Subcutaneous abdominal adipose tissue (tissue), 5 donors: ENCODE measurements around the gene THUMPD2.

ENCODE experiments used
- H3K27ac ChIP-seq: one replicate; pipeline ENCODE4 v1.7.0; 2013; ENCODE audit warnings: low read depth, mild to moderate bottlenecking, inconsistent platforms, low read length, moderate library complexity
- H3K27me3 ChIP-seq, 5 donors: one replicate each; pipeline ENCODE4 v1.7.0; 2013; ENCODE audit warnings: low read length in 5 of 5, inconsistent platforms in 1 of 5; ENCODE audit not compliant: control insufficient read depth in 5 of 5, insufficient read depth in 4 of 5
- H3K36me3 ChIP-seq, 5 donors: one replicate each; pipeline ENCODE4 v1.7.0; 2013; ENCODE audit warnings: low read length in 5 of 5; ENCODE audit not compliant: control insufficient read depth in 5 of 5, insufficient read depth in 5 of 5
- H3K4me1 ChIP-seq, 5 donors: one replicate each; pipeline ENCODE4 v1.7.0; 2013; ENCODE audit warnings: low read length in 5 of 5, mild to moderate bottlenecking in 3 of 5, moderate library complexity in 1 of 5; ENCODE audit not compliant: control insufficient read depth in 5 of 5, insufficient read depth in 5 of 5
- H3K4me3 ChIP-seq, 5 donors: one replicate each; pipeline ENCODE4 v1.7.0; 2013; ENCODE audit warnings: low read length in 5 of 5, low read depth in 1 of 5
- H3K9ac ChIP-seq, 5 donors: one replicate each; pipeline ENCODE4 v1.7.0; 2013; ENCODE audit warnings: low read length in 5 of 5, mild to moderate bottlenecking in 4 of 5, moderate library complexity in 3 of 5
- H3K9me3 ChIP-seq, 5 donors: one replicate each; pipeline ENCODE4 v1.7.0; 2013; ENCODE audit warnings: low read length in 5 of 5; ENCODE audit not compliant: control insufficient read depth in 5 of 5
- donor health status: healthy.
- donor health status: healthy.
- donor health status: healthy.
- donor health status: healthy.
- donor health status: healthy.

The THUMPD2 gene

DNA sequence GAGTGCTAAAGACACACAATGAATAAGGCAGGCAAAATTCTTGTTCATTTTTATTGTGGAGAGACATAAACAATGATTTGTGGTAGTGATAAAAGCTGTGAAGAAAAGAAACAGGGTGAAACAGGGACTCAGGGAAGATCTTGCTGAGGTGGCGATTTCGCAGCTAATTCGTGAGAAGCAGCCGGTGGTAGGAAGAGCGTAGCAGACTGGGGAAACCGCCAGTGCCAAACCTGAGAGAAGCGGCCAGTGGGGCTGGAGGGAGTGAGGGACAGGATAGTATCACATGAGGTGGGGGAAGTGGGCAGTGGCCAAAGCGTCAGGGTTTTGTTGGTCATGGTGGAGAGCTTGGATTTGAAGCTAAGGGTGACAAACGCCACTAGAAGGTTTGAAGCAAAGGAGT is 71.1 kb downstream of the THUMPD2 start:
- Histone ChIP-seq H3K4me1 (no peaks in the 10 kb centered on the region), H3K4me3 (no peak overlapping the region), H3K27me3 (no peaks in the 10 kb centered on the region), H3K9me3 (no peaks in the 10 kb centered on the region), H3K9ac (no peak overlapping the region), H3K36me3 (peaks cover 0 to 3% (median 0%) of the 10 kb centered on the region in 5 donors), H3K27ac (no peak overlapping the region)

GRCh38 chr2:39706945-39707344 is 72.1 kb downstream of the THUMPD2 start:
- no peak overlapping the region for H3K27ac ChIP-seq
- H3K36me3 ChIP-seq = no peaks in the 10 kb centered on the region
- H3K4me3 ChIP-seq = no peak overlapping the region
- H3K9me3 ChIP-seq = peaks cover 0 to 6% (median 5%) of the 10 kb centered on the region in 5 donors
- H3K4me1 ChIP-seq = no peaks in the 10 kb centered on the region
- no peaks in the 10 kb centered on the region for H3K27me3 ChIP-seq
- H3K9ac ChIP-seq = no peak overlapping the region

DNA sequence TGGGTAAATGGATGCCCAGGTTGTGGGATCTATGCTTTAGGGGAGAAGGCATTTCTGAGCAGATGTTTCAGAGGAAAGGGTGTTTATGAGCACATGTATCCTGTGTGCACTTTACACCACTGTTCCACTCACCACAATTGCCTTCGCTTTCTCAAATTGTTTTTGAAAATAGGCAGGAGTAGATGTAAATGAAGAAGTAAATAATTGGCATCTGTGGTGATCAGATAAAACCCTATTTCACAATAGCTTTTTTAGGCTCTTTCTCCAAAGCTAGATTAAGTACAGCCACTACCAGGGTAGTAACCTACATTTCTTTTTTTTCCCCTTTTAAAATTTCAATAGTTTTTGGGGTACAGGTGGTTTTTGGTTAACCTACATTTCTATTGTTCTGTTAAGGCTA is 72.7 kb downstream of the THUMPD2 start:
- no peak overlapping the region for H3K4me3 ChIP-seq
- H3K4me1 ChIP-seq = no peaks in the 10 kb centered on the region
- no peaks in the 10 kb centered on the region for H3K27me3 ChIP-seq
- H3K27ac ChIP-seq = no peak overlapping the region
- no peak overlapping the region for H3K9ac ChIP-seq
- H3K9me3 ChIP-seq = peaks cover 0 to 12% (median 5%) of the 10 kb centered on the region in 5 donors
- H3K36me3 ChIP-seq = no peaks in the 10 kb centered on the region

DNA sequence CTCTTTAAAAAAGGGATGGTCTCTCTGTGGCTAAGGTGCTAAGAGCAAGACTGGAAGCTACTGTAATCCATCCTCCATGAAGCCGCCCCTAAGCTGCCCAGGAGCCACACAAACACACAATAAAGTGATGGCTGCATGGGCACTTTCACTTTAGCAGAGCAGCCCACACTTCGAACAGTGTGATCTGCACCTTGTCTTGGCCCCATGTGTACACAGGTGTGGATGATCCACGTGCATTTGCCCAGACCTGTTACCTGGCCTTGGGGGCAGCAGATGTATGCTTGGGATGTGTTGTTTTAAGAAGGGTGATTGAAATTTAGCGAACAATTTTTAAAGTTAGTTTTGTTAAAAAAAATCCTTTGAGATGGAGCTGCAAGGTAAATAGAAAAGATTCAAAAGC is 73.4 kb downstream of the THUMPD2 start:
- Histone ChIP-seq H3K9ac (no peak overlapping the region), H3K27me3 (no peaks in the 10 kb centered on the region), H3K36me3 (no peaks in the 10 kb centered on the region), H3K27ac (no peak overlapping the region), H3K9me3 (peaks cover 0 to 14% (median 5%) of the 10 kb centered on the region in 5 donors), H3K4me3 (no peak overlapping the region), H3K4me1 (no peaks in the 10 kb centered on the region)

DNA sequence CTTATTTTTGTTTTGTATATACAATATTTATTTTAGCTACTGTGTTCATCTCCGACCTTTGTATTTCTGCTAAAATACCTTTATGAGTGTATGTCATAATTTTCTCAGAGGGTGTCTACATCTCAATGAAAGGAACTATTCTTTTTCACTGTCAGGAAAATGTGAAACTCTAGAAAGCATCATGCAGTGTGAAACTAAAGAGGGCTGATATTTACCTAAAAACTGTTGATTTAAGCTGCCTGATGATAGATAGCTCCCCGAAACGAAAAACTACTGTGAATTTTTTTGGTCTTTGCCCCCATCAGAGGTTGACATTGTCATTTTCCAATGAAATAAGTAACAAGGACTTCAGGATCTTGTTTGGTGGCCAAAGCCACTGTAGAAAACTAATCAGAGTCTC is 74.5 kb downstream of the THUMPD2 start:
- H3K27ac ChIP-seq = no peak overlapping the region
- H3K9me3 ChIP-seq = peaks cover 0 to 17% (median 9%) of the 10 kb centered on the region in 5 donors
- H3K4me3 ChIP-seq = no peak overlapping the region

GRCh38 chr2:39703181-39703872 is 75.7 kb downstream of the THUMPD2 start:
- no peaks in the 10 kb centered on the region for H3K36me3 ChIP-seq
- H3K9ac ChIP-seq = no peak overlapping the region
- no peaks in the 10 kb centered on the region for H3K4me1 ChIP-seq
- H3K4me3 ChIP-seq = no peak overlapping the region
- peaks cover 0 to 17% (median 11%) of the 10 kb centered on the region in 5 donors for H3K9me3 ChIP-seq
- H3K27ac ChIP-seq = no peak overlapping the region
- no peaks in the 10 kb centered on the region for H3K27me3 ChIP-seq

More for the DNA sequence above, 74.5 kb downstream of the THUMPD2 start:
- no peaks in the 10 kb centered on the region for H3K27me3 ChIP-seq
- no peaks in the 10 kb centered on the region for H3K4me1 ChIP-seq
- no peaks in the 10 kb centered on the region for H3K36me3 ChIP-seq
- no peak overlapping the region for H3K9ac ChIP-seq

- no peaks in the 10 kb centered on the region for H3K36me3 ChIP-seq
- H3K9ac ChIP-seq = no peak overlapping the region
- H3K4me1 ChIP-seq = peaks cover 0 to 14% (median 2%) of the 10 kb centered on the region in 5 donors
- no peak overlapping the region for H3K4me3 ChIP-seq
- H3K27me3 ChIP-seq = no peaks in the 10 kb centered on the region
- H3K9me3 ChIP-seq = peaks cover 0 to 17% (median 11%) of the 10 kb centered on the region in 5 donors
- H3K27ac ChIP-seq = no peak overlapping the region
Observed at GRCh38 chr2:39701137-39701536, 77.9 kb downstream of the THUMPD2 start.

DNA sequence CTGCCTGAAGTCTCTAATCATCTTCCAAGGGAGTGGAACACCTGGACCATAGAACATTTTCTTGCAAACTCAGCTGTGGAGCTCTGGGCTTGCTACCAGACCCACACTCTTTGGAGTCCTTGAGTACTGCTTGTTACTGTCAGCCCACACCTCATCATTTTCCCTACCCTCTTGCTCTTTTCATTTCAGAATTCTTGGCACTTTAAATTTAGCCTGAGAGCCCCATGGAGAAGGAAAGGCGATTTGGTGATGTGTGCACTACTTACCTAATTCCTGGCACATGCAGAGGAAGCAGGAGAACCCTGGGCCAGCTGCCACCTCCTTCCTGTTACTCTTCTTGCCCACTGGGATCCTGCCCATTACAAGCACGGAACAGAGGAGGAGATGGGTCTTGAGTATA is 81.6 kb downstream of the THUMPD2 start:
- Histone ChIP-seq H3K4me3 (no peak overlapping the region), H3K27ac (no peak overlapping the region), H3K9ac (no peak overlapping the region), H3K4me1 (peaks cover 0 to 17% (median 2%) of the 10 kb centered on the region in 5 donors), H3K9me3 (peaks cover 0 to 16% (median 11%) of the 10 kb centered on the region in 5 donors), H3K27me3 (no peaks in the 10 kb centered on the region), H3K36me3 (no peaks in the 10 kb centered on the region)

DNA sequence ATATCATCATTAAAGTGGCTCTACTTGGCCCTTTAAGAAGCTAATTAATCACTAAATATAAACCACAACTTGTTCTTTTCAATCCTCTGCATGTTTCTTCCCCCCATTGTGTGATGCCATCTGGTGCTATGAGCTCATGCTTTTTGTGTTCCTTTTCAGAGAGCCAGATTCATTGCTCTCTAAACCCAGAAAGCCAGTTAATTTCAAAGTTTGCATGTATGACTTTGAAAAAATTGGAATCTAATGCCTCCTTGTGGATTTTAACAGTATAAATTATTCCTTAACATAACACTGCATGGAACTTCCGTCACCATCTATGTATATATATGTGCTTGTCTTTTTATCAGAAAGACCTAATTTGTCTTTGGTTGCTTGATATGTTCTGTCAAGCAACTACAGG is 82.2 kb downstream of the THUMPD2 start:
- Histone ChIP-seq H3K27ac (no peak overlapping the region), H3K9me3 (peaks cover 0 to 9% (median 7%) of the 10 kb centered on the region in 5 donors)

GRCh38 chr2:39696101-39696553 is 82.9 kb downstream of the THUMPD2 start:
- no peak overlapping the region for H3K27ac ChIP-seq
- no peaks in the 10 kb centered on the region for H3K36me3 ChIP-seq
- no peak overlapping the region for H3K9ac ChIP-seq
- no peaks in the 10 kb centered on the region for H3K27me3 ChIP-seq
- peaks cover 0 to 17% (median 2%) of the 10 kb centered on the region in 5 donors for H3K4me1 ChIP-seq
- H3K9me3 ChIP-seq = peaks cover 0 to 7% (median 2%) of the 10 kb centered on the region in 5 donors
- no peak overlapping the region for H3K4me3 ChIP-seq

More for the DNA sequence above, 82.2 kb downstream of the THUMPD2 start:
- H3K4me3 ChIP-seq = no peak overlapping the region
- H3K36me3 ChIP-seq = no peaks in the 10 kb centered on the region
- H3K9ac ChIP-seq = no peak overlapping the region
- H3K4me1 ChIP-seq = peaks cover 0 to 17% (median 2%) of the 10 kb centered on the region in 5 donors
- H3K27me3 ChIP-seq = no peaks in the 10 kb centered on the region
